DMS53 (cell line): ENCODE data around the gene SS18.

Source experiments
- DNase-seq: peaks from one replicate; lab custom pipeline; 2025; lab: John Stamatoyannopoulos, UW

The SS18 gene

GRCh38 chr18:26071725-26072124, 18.7 kb downstream of the SS18 start:
- no peak for DNase-seq

DNA sequence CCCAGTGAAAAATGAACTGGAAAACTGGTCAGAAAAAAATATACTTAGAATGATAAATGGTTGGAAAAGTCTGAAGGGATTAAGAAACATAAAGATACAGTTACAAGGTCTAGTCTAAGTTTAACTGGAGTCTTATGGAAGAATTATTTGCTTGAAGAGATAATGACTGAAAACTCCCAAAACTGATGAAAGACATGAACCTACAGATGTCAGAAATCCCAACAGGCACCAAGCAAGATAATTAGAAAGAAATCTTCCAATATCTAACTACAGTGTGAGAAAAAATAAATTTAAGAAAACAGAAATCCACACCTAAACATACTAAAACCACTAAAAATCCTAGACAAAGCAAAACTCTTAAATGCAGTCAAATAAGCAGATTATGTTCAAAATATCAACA, 19.4 kb downstream of the SS18 start:
- no peak for DNase-seq

- no peak for DNase-seq
Observed at GRCh38 chr18:26059357-26059756, 31.1 kb downstream of the SS18 start.

DNA sequence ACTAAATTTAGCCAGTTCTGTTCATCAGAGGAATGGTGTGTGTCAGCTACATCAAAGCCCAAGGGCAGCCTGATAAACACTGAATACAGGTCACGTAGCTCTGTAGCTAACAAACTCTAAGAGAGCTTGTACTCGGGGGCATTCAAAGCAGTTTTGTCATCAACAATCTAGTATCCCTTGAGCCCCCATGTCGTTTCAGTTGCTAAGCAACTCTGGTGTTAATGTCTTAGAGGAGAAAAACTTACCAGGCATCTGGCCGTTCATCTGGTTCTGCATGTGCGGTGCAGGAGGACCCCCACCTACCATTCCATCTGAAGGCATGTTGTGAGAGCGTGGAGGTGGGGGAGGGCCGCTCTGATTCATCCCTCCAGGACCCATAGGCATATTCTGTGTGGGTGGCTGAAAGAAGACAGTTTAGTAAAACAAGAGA, 33.1 kb downstream of the SS18 start:
- no peak for DNase-seq

GRCh38 chr18:26056291-26056690, 34.1 kb downstream of the SS18 start:
- no peak for DNase-seq

DNA sequence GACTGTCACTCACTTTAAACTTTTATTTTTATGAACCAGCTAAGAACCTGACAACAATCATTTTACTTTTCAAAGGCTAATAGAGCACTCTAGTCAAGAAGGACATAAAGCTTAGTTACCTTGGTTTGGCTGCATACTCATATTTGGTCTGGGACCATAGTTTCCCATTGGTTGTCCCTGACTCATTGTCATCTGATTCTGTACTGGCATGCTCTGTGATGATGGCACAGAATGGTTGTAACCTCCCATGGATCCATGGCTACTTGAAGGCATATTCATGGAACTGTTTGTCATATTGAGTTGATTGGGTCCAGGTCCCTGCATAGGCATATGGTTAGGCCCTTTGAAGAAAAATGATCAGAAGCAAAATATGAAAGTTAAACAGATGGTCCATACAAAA, 37.9 kb downstream of the SS18 start:
- no peak for DNase-seq

DNA sequence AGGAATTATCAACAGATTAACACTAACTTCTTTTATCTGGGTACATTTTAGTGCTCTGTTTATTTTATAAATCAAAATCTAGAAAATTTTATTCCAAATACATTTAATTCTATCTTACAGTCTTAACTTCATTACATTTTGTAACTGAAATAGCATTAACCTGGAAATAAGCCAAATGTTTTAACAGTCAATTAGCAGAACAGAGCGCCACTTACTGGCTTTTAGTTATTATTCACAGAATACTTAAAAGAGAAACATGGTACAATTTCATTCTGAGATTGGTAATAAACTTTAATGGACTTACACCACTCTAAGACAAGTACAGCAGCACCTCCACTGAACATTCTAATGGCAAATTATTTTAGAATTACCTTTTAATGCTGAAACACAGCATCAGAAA, 38.6 kb downstream of the SS18 start:
- DNase-seq: no peak

DNA sequence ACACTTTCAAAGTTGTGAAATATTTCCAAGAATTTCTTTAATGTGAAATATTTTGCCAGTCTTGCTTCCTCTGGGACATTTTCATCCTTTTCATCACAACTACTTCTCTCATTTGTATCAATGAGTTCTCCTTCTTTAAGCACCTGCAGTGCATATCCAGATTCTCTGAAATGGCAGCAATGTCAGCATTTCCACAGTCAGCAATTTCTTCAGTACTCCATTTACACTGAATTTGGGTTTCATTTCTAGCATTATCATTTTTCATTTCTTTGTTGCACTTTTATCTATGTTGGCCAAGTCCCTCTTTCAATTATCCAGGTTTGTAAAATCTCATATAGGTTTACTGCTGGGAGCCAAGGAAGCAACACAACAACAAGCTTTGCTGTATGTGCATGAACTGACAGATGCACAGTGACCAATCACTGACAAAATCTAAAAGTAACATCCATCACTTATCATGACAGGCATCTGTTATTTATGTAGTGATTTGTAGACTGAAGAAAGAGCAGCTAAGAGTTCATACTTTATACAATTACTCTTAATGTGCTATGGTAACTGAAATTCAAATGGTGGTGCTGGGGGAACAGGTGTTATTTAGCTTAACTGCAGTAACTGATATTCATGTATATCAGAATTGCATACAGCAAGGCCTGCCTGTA, 43.9 kb downstream of the SS18 start:
- no peak for DNase-seq

DNA sequence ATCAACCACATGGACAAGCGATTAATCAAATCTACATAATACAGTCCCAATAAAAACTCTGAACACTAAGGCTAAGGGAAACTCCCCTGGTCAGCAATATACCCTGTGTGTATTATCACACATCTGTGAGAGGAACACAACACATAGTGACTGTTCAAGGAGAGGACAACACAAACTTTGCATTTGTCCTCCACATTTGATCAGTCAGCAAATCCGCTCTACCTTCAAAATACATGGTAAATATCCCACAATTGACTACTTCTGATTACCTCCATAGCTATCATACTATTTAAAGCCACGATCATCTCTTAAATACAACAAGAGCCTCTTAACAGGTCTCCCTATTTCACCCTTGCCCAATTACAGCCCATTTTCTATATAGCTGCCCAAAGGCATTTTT, 45.6 kb downstream of the SS18 start:
- DNase-seq: no peak

GRCh38 chr18:26040051-26040656, 50.3 kb downstream of the SS18 start:
- no peak for DNase-seq

DNA sequence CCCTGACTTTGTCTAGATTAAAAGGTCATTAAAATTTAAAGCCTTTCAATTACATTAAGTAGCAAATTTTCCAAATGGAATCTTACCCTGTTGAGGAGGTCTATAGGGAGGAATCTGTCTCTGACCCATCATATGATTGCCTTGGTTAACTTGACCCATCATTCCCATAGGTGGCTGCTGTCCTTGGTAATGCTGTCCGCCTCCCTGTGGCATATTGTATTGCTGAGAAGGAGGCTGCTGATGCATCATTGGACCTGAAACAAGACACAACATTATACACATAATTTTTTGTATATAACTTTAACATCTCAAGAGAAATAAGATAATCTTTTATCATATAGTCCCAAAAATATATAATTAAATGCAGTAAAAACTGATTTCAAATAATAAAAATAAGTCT, 51.2 kb downstream of the SS18 start:
- no peak for DNase-seq

DNA sequence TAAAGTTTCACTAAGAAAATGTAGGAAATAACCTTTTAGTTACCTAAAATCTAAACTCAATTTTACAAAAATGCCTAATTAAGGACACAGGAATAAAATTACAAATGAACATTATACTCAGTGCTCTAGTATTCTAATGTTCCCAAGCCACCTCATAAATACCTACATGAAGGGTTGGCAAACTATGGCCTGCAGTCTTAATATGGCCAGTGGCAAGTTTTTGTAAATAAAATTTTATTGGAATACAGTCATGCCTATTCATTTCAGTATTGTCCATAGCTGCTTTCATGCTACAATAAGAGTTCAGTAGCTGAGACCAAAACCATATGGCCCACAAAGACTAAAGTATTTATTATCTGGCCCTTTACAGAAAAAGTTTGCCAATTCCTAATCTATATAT, 53.8 kb downstream of the SS18 start:
- DNase-seq: no peak

DNA sequence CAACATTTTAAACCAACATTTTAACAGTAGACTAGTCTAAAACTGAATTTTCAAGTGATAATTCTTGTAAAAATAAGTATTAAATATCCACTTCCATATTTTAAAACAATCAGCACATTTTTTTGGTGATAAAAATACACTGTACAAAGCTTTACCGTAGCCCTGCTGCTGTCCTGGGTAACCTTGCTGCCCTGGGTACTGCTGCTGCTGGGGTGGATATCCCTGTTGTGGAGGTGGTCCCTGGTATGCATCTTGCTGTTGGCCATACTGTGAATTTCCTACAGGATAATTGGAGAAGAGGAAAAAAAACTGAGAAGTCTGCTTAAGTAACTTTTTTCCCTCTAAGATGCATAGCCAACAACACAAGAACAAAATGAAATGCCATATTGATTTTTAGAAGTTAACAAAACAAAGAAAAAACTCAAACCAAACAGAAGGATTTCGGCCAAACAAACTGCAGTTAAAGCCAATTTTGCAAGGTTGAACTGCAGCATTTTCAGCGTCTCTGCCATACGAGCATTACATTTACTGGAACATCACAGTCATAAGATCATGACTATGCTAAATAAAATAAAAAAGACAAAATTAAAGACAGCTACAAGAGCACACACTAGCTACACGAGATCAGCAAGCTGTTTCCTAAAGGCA, 55.4 kb downstream of the SS18 start:
- no peak for DNase-seq

GRCh38 chr18:26022585-26022984, 67.8 kb downstream of the SS18 start:
- DNase-seq: no peak

DNA sequence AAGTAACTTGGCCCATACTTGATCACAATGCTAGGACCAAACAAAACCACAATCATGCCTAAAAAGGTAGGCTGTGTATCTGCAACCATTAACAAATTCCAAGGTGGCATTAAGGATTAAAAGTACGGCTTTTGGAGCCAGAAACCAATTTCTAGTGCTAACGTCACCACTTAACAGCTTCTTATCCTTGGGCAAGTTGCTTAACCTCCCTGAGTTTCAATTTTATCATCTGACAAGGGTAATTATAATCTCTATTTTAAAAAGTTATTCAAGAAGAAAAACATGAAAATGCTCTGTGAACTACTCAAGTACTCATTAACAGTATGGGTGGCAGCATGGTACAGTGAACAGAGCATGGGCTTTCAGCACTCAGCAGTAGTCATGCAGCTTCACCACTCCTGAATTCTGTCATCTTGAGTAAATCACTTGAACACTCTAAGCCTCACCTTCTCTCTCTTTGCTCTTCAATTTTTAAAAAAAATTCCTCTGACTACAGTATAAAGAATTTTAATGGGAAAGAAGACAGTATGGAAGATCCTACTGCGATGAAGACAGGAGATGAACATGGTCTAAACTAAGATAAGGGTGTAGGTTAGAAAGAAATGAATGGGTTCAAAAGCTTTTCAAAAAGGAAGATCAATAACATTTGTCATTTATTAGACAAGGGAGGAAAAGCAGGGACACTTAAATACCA, 69.2 kb downstream of the SS18 start:
- no peak for DNase-seq

GRCh38 chr18:26017929-26018328, 72.5 kb downstream of the SS18 start:
- peak; percentile 13 for DNase-seq

GRCh38 chr18:26014462-26014861, 76.0 kb downstream of the SS18 start:
- DNase-seq: no peak

DNA sequence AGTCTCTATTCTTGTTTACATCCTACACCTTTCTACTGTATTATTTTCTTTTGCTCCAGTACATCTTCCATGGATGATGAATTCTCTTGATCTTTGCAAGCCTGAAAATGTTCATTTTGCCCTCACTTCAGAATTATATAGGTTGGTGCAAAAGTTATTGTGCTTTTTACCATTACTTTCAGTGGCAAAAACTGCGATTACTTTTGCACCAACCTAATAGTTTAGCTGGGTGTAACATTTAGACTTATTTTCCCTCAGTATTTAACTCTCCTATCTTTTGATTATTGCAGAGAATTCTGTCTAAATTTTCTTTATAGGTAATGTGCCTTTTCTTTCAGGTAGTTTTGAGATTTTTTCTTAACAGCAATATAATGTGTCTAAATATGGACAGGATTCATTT, 81.8 kb downstream of the SS18 start:
- no peak for DNase-seq

DNA sequence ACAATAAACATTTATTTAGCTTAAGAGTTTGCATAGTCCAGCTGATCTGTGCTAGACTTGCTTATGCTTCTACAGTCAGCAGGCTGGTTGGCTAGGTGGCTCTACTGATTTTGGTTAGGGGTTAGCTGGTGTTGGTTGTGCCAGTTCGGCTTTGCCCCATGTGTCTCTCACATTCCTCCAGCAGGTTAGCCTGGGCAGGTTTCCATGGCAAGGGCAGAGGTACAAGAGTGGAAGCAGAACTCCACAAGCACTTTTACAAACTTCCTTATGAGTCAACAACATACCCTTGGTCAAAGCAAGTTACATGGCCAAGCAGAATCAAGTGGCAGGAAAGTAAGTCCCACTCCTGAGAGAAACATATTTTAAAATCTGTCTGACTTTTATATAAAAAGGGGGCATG, 82.3 kb downstream of the SS18 start:
- DNase-seq: peak; percentile 4

GRCh38 chr18:26005950-26006349, 84.5 kb downstream of the SS18 start:
- DNase-seq: no peak

GRCh38 chr18:26004832-26005231, 85.6 kb downstream of the SS18 start:
- DNase-seq: no peak

- no peak for DNase-seq
Observed at GRCh38 chr18:26003817-26004216, 86.6 kb downstream of the SS18 start.

- peak; percentile 32 for DNase-seq
Observed at GRCh38 chr18:26003356-26003755, 87.1 kb downstream of the SS18 start.
